Measurements from ENCODE around the gene PIK3R6. TPM values are rescaled to one million over a fixed set of nuclear protein-coding genes. Genes with fewer than 3 reads are reported as not detected.
A peak's percentile ranks its signal among the peaks of the same experiment; 100 is the strongest.

PIK3R6 gene
- total RNA-seq, 1 donor from 2014 or later = not detected

GRCh38 chr17:8843344-8843743, 24.1 kb downstream of the PIK3R6 start:
- H3K4me3 Mint-ChIP-seq (ENCODE audit: unreplicated experiment) = no peak overlapping the region
- peaks cover 5% of the 10 kb centered on the region for H3K27me3 Mint-ChIP-seq (ENCODE audit: unreplicated experiment)
- H3K36me3 Mint-ChIP-seq (ENCODE audit: unreplicated experiment) = no peaks in the 10 kb centered on the region
- TF ChIP-seq CTCF (IDR thresholded peaks at IDR 0.05) = no peak
- H3K9me3 Mint-ChIP-seq (ENCODE audit: unreplicated experiment) = no peaks in the 10 kb centered on the region
- H3K4me1 Mint-ChIP-seq (ENCODE audit: unreplicated experiment) = no peaks in the 10 kb centered on the region
- DNase-seq (ENCODE audit: extremely low spot score, unreplicated experiment) = no peak
- no peak overlapping the region for H3K27ac Mint-ChIP-seq (ENCODE audit: unreplicated experiment)

- no peak overlapping the region for H3K4me3 Mint-ChIP-seq (ENCODE audit: unreplicated experiment)
Observed at GRCh38 chr17:8841844-8842243, 25.6 kb downstream of the PIK3R6 start.

GRCh38 chr17:8839410-8839935, 28.0 kb downstream of the PIK3R6 start:
- Mint-ChIP-seq H3K27ac (ENCODE audit: unreplicated experiment) (no peak overlapping the region), H3K4me1 (ENCODE audit: unreplicated experiment) (no peaks in the 10 kb centered on the region), H3K36me3 (ENCODE audit: unreplicated experiment) (no peaks in the 10 kb centered on the region), H3K4me3 (ENCODE audit: unreplicated experiment) (no peak overlapping the region), H3K9me3 (ENCODE audit: unreplicated experiment) (no peaks in the 10 kb centered on the region), H3K27me3 (ENCODE audit: unreplicated experiment) (peaks cover 14% of the 10 kb centered on the region)
- DNase-seq (ENCODE audit: extremely low spot score, unreplicated experiment) = peak; percentile 64
- no peak for TF ChIP-seq CTCF (IDR thresholded peaks at IDR 0.05)

More at GRCh38 chr17:8841844-8842243, 25.6 kb downstream of the PIK3R6 start:
- no peak for TF ChIP-seq CTCF (IDR thresholded peaks at IDR 0.05)
- H3K9me3 Mint-ChIP-seq (ENCODE audit: unreplicated experiment) = no peaks in the 10 kb centered on the region
- H3K36me3 Mint-ChIP-seq (ENCODE audit: unreplicated experiment) = no peaks in the 10 kb centered on the region
- no peaks in the 10 kb centered on the region for H3K4me1 Mint-ChIP-seq (ENCODE audit: unreplicated experiment)
- no peak overlapping the region for H3K27ac Mint-ChIP-seq (ENCODE audit: unreplicated experiment)
- peaks cover 8% of the 10 kb centered on the region for H3K27me3 Mint-ChIP-seq (ENCODE audit: unreplicated experiment)
- DNase-seq (ENCODE audit: extremely low spot score, unreplicated experiment) = no peak

GRCh38 chr17:8838551-8839095, 28.9 kb downstream of the PIK3R6 start:
- H3K27me3 Mint-ChIP-seq (ENCODE audit: unreplicated experiment) = peaks cover 14% of the 10 kb centered on the region
- no peaks in the 10 kb centered on the region for H3K36me3 Mint-ChIP-seq (ENCODE audit: unreplicated experiment)
- no peak for TF ChIP-seq CTCF (IDR thresholded peaks at IDR 0.05)
- H3K27ac Mint-ChIP-seq (ENCODE audit: unreplicated experiment) = no peak overlapping the region
- peak; percentile 75 for DNase-seq (ENCODE audit: extremely low spot score, unreplicated experiment)
- H3K9me3 Mint-ChIP-seq (ENCODE audit: unreplicated experiment) = no peaks in the 10 kb centered on the region
- no peaks in the 10 kb centered on the region for H3K4me1 Mint-ChIP-seq (ENCODE audit: unreplicated experiment)
- no peak overlapping the region for H3K4me3 Mint-ChIP-seq (ENCODE audit: unreplicated experiment)

- no peak for TF ChIP-seq CTCF (IDR thresholded peaks at IDR 0.05)
- Mint-ChIP-seq H3K4me3 (ENCODE audit: unreplicated experiment) (no peak overlapping the region), H3K27ac (ENCODE audit: unreplicated experiment) (no peak overlapping the region), H3K9me3 (ENCODE audit: unreplicated experiment) (no peaks in the 10 kb centered on the region), H3K36me3 (ENCODE audit: unreplicated experiment) (no peaks in the 10 kb centered on the region), H3K27me3 (ENCODE audit: unreplicated experiment) (peaks cover 14% of the 10 kb centered on the region), H3K4me1 (ENCODE audit: unreplicated experiment) (no peaks in the 10 kb centered on the region)
- DNase-seq (ENCODE audit: extremely low spot score, unreplicated experiment) = peak; percentile 70
Observed at GRCh38 chr17:8837563-8838075, 29.9 kb downstream of the PIK3R6 start.

Measured in osteocyte (in vitro differentiated cells).